Mucosa of gallbladder (tissue), 1 donor: ENCODE results near the gene EXOC6B. TPM values are rescaled to one million over a fixed set of nuclear protein-coding genes. Genes with fewer than 3 reads are reported as not detected.

Source experiments
- DNase-seq: peaks from one replicate; pipeline ENCODE4 v3.0.0-alpha.2; 2020; ENCODE audit warnings: low spot score
- total RNA-seq: library from RNA; stranded (reverse); gene quantifications from one replicate; pipeline ENCODE4 v1.2.1, GENCODE V29; 2021
- donor health status: DM: no; HTN: no; CAD: no.

The EXOC6B gene
- total RNA-seq, 1 donor from 2014 or later = 37.1 TPM

DNA sequence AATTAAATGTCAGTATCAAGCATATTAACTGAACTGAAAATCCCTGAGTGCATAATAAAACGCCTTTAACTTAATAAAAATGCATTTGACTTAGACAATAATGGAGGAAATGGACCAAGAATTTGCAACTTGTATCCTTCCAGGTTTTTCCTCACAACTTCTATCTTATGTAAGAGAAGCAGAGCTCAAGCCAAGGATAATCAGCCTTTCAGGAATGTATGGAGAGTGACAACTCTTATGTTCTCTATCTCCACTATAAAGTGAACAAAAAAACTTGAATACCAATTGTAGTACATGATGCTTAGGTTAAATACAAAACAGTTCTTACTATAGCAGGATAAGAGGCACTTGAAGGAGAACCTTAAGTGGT is 613.4 kb downstream of the EXOC6B start:
- no peak for DNase-seq

GRCh38 chr2:72211777-72212485 is 613.9 kb downstream of the EXOC6B start:
- no peak for DNase-seq

GRCh38 chr2:72211350-72211749 is 614.5 kb downstream of the EXOC6B start:
- no peak for DNase-seq

- DNase-seq = no peak
Observed at GRCh38 chr2:72210470-72210869, 615.4 kb downstream of the EXOC6B start.

GRCh38 chr2:72208225-72208624 is 617.6 kb downstream of the EXOC6B start:
- DNase-seq = no peak

DNA sequence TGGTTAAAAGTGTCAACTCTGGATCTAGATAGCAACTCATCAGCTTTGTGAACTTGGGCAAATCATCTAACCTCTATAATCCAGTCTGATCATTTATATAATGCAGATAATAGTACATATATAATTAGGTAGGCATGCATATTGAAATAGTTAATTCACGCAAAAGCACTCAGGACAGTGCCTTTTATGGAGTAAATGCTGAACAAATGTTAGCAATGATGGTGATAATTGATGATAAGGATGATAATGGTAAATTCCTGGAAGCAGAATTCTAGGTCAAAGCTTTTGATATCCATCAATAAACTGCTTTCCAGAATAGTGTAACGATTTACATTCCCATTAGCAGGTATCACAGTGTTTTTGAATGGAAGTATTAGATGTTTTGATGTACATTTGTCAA is 618.5 kb downstream of the EXOC6B start:
- no peak for DNase-seq

DNA sequence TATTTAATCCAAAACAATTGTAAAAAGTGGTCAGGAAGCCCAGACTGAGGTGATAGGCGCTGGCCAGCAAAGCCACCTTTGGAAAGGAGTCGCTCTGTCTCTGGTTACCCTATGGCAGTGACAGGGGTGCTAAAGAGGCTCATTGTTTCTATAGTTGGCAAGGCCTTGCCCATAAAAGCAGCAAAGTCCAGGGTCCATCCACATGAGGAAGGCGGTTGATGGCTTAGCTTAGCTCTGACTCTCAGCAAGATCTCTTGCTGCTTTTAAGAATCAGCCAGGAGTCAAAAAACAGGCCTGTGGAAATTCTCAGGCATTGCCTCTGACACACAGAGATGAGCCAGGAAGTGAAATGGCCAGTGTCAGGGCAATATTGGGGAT is 620.3 kb downstream of the EXOC6B start:
- DNase-seq = peak; percentile 23

GRCh38 chr2:72204786-72205503 is 620.9 kb downstream of the EXOC6B start:
- no peak for DNase-seq

DNA sequence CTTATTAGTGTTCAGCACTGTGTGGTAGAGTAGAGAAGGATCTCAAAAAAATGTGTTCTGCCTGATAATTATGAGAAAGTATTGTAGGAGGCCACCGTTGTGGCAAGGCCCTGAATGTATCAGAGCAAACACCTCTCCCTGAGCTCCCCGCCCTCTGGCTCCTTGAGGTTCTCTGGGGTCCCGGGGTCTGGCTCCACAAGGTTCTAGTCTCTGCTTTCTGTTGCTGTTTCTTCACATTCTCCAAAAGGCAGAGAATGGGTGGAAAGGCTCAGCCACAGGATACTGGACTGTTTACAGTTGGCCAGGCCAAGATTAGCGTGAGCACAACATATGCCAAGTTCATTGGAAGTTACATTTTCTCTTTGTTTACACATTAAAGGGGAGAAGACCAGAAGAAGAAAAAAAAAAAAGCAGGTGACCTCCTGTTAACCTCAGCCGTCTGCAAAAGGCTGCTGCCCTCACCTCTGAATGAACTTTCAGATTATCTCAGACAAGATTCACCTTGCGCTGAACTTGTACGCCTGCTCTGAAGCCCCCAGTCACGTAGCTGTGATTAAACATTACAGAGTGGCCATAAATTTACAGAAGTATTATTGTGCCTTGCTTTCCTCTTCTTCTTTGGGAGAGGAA is 621.6 kb downstream of the EXOC6B start:
- DNase-seq = no peak

GRCh38 chr2:72198532-72199241 is 627.1 kb downstream of the EXOC6B start:
- DNase-seq = no peak

DNA sequence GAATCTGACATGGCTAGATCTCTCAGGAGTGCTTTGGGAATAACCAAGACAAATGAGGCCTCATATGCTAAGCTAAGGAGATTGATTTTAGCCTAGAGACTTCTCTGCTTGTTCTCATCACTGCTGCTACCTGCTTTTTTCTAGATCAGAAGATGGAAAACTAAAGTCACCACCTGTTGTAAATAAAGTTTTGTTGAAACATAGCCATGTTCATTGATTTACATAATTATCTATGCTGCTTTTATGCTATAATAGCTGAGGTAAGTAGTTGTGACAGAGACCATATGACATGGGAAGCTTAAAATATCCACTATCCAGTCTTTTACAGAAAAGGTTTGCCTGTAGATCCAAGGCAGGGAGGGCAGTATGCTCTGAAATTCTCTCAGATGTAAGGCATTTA is 632.1 kb downstream of the EXOC6B start:
- no peak for DNase-seq

DNA sequence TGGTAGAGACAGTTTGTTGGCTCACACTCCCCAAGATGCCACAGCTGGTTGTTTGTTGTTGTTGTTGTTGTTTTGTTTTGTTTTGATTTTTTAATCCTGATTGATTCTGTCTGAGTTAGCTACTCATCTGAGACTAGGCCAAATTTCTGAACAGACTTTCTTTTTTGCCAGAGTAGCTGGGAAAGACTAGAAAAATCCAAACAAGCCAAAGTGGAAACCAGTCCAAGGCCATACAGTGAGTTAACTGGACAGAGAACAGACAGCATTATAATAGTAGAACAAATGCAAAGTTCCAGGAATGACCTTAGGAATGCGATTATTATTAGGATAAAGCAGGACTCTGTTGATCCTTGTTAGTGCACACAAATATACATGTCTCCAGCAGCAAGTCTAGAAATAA is 634.4 kb downstream of the EXOC6B start:
- DNase-seq = no peak

DNA sequence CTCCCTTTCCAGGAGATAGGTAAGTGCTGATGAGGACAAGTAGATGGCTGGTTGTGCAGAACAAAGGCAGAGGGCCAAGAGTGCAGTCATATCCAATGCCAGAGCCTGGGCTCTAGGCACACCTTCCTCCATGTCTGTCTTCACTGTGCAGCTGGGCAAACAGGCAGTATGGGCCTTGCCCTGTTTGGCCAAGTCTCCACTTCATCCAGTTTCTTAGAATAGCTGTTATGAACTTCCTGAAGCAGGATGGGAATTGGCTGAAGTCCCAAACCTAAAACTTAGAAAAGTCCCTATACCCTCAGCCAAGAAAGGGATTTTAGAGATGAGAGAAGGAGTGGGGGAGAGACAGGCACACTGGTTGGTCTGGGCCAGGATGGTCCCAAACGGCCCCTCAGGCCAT is 640.6 kb downstream of the EXOC6B start:
- DNase-seq = no peak

GRCh38 chr2:72183466-72183865 is 642.4 kb downstream of the EXOC6B start:
- no peak for DNase-seq

GRCh38 chr2:72183016-72183415 is 642.8 kb downstream of the EXOC6B start:
- DNase-seq = no peak

- DNase-seq = no peak
Observed at GRCh38 chr2:72182547-72182946, 643.3 kb downstream of the EXOC6B start.

DNA sequence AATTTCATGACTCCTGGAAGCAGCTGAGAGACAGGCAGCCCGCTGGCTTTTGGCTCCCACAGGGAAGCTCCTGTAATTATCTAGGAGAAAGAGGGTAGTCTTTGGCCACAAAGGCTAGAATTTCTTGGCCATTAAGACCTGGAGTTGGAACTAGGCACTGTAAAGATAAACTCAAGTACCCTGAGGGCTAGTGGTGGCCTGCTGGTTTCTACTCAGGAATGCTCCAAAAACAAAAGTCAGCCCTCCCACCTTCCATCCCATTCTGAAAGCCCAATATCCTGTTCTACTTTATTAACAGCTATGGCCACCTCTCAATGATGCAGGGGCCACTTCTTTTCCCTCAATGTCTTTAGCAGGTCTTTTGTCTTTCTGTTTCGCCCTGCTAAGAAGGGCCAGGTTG is 644.2 kb downstream of the EXOC6B start:
- no peak for DNase-seq

- DNase-seq = no peak
Observed at GRCh38 chr2:72180351-72180750, 645.5 kb downstream of the EXOC6B start.

DNA sequence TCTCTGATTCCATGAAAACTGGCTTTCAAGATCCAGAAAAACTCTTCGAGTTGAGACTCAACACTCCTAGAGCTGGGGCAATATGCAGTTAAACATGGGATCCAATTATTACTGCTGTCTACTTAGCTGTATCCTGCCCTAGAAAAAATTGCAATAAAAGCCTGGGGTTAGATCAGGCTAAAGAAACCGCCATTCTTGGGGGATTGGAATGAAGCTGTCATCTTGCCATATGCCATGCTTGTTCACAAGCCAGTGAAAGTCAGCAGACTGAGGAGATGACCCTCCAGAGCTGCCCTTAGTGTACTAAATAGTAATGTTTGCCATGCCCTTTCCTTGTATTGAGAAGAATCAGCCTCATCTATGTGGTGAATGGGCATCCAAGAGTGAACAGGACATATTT is 647.3 kb downstream of the EXOC6B start:
- no peak for DNase-seq

GRCh38 chr2:72176281-72176680 is 649.6 kb downstream of the EXOC6B start:
- no peak for DNase-seq

GRCh38 chr2:72175636-72176035 is 650.2 kb downstream of the EXOC6B start:
- DNase-seq = no peak

DNA sequence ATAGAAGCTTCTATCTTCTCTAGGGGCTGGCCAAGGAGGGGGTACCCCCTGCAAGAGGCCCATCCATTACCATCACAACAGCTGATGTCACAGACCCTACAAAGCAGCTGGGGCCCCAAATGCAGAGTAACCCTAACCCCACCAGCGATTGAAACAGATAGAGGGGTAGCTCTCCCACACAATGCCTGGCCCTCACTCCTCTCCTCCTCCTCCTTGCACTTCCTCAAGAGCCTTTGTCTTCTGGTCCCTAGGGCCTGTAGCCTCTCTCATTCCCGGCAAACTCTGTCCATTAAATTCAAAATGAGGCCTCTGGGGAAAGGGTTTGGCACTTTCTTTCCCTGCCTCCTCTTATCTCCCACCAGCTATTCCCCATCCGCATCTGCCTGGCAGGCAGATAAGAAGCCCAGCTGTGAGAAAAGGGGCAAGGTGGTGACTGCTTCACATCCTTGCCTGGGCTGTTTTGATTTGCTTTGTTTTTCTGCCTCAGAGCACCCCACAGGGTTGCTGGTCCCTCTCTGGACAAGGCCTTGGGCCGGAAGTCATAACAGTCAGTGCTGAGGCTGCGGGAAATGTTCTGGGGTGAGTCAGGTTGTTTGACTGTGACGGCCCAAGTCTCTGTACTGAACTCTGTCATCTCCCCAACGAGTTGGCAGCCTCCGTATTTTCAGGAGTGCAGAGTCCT is 652.1 kb downstream of the EXOC6B start:
- DNase-seq = no peak
